Activated CD4-positive, alpha-beta T cell treated with anti-CD3 and anti-CD28 coated beads, Interleukin-2, amount 10 ng/mL, durations not matched to agents 24 days and 14 days (primary cell): ENCODE results near the gene ETV3. TPM values are rescaled to one million over a fixed set of nuclear protein-coding genes. Genes with fewer than 3 reads are reported as not detected.

Experiments
- DNase-seq: peaks from one replicate; pipeline ENCODE4 v3.0.0; 2022
- H3K27ac Mint-ChIP-seq: one replicate; pipeline ENCODE4 v1.8.0; 2022; ENCODE audit warnings: mild to moderate bottlenecking, mixed read lengths
- H3K27me3 Mint-ChIP-seq: one replicate; pipeline ENCODE4 v1.8.0; 2022; ENCODE audit warnings: mixed read lengths
- H3K36me3 Mint-ChIP-seq: one replicate; pipeline ENCODE4 v1.8.0; 2022; ENCODE audit warnings: low read depth, mild to moderate bottlenecking, mixed read lengths
- H3K4me1 Mint-ChIP-seq: one replicate; pipeline ENCODE4 v1.8.0; 2021; ENCODE audit warnings: mixed read lengths
- H3K4me3 Mint-ChIP-seq: one replicate; pipeline ENCODE4 v1.8.0; 2022; ENCODE audit warnings: mild to moderate bottlenecking, moderate library complexity, mixed read lengths
- H3K9me3 Mint-ChIP-seq: one replicate; pipeline ENCODE4 v1.8.0; 2021; ENCODE audit warnings: mixed read lengths
- intact Hi-C: fragments of 100-400 bp; cut with micrococcal nuclease; formaldehyde crosslinking; loops from one replicate; pipeline ENCODE4 v1.15.1; 2023
- total RNA-seq: library from RNA; stranded (reverse); gene quantifications from 2 replicates; pipeline ENCODE4 v1.2.3, GENCODE V29; 2022

Gene ETV3
- total RNA-seq, 1 donor from 2014 or later, result 40.4 TPM

- intact Hi-C loops, result no loop called here
- Mint-ChIP-seq H3K9me3 (no peaks in the 10 kb centered on the region), H3K27me3 (peaks cover 2% of the 10 kb centered on the region), H3K27ac (no peak overlapping the region), H3K4me3 (no peak overlapping the region), H3K4me1 (peaks cover 12% of the 10 kb centered on the region), H3K36me3 (peaks cover 15% of the 10 kb centered on the region)
- no peak for DNase-seq
Measured at GRCh38 chr1:157119448-157119847, 18.7 kb downstream of the ETV3 start.

DNA sequence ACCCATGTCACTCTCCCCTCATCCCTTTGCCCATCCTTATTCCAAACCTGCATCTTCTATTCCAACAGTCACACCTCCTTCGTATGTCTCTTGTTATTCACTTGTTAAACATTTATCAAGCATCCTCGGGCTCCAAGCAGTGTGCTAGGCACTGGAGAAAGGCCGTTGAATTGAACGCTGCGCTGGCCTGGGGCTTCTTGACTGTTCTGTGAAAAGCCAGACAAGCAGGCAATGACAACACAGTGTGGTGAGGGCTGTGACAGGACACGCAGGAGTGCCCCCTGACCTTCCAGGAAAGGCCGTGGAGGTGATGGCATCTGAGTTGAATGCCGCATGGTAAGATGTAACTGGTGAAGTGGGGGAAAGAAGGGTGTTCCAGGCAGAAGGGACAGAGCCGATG lies 19.2 kb downstream of the ETV3 start:
- intact Hi-C loops, result no loop called here
- H3K4me1 Mint-ChIP-seq, result peaks cover 12% of the 10 kb centered on the region
- no peak overlapping the region for H3K4me3 Mint-ChIP-seq
- no peak overlapping the region for H3K27ac Mint-ChIP-seq
- DNase-seq, result no peak
- H3K27me3 Mint-ChIP-seq, result peaks cover 2% of the 10 kb centered on the region
- peaks cover 11% of the 10 kb centered on the region for H3K36me3 Mint-ChIP-seq
- H3K9me3 Mint-ChIP-seq, result no peaks in the 10 kb centered on the region

DNA sequence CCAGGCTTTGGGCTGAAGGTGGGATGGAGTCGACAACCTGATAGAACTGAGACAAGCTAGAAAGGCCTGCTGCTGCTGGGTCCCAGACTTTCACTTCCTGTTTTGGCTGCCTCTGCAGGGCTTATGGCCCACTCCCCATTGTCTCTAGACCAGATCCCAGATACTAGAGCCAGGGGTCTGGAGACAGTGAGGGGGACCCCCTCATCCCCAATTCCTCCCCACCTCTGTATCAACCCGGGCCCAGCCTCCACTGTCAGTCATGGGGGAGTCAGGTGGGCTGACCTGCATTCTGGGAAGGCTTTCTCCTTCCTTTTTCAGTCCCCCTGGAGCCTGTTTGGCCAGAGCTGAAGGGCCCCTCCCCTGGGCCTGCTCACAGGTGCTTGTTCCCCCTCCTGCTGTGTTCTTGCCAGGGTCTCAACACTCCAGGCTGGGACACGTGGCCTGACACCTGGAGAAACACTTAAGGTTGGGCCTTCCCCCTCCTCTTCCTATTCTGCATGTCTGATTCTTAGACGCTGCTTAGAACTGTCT lies 20.6 kb downstream of the ETV3 start:
- DNase-seq, result no peak
- H3K36me3 Mint-ChIP-seq, result no peaks in the 10 kb centered on the region
- peaks cover 12% of the 10 kb centered on the region for H3K4me1 Mint-ChIP-seq
- no peak overlapping the region for H3K27ac Mint-ChIP-seq
- H3K4me3 Mint-ChIP-seq, result no peak overlapping the region
- intact Hi-C loops, result no loop called here
- no peaks in the 10 kb centered on the region for H3K9me3 Mint-ChIP-seq
- H3K27me3 Mint-ChIP-seq, result peaks cover 6% of the 10 kb centered on the region

DNA sequence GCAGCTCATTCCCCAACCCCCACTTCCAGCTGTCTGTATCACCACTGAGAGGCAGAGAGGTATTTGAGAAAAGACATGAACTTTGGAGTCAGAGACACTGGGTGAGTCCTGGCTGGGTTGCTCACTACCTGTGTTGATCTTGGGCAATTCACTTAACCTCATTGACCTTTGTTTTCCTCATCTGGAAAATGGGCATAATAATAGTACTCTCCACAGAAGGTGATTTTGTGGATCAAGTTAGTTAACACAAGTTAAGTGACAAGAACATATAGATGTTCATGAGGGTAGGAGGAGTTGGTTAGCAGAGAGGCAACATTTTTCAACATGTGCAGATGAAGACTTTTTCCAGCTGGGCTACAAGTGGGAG lies 21.5 kb downstream of the ETV3 start:
- Mint-ChIP-seq H3K4me1 (peaks cover 13% of the 10 kb centered on the region), H3K27me3 (peaks cover 11% of the 10 kb centered on the region), H3K27ac (no peak overlapping the region), H3K4me3 (no peak overlapping the region), H3K9me3 (no peaks in the 10 kb centered on the region), H3K36me3 (no peaks in the 10 kb centered on the region)
- no peak for DNase-seq
- intact Hi-C loops, result no loop called here

- no peaks in the 10 kb centered on the region for H3K9me3 Mint-ChIP-seq
- no peak overlapping the region for H3K4me3 Mint-ChIP-seq
- no peak for DNase-seq
- H3K27ac Mint-ChIP-seq, result no peak overlapping the region
- intact Hi-C loops, result no loop called here
- H3K27me3 Mint-ChIP-seq, result peaks cover 14% of the 10 kb centered on the region
- H3K36me3 Mint-ChIP-seq, result no peaks in the 10 kb centered on the region
- H3K4me1 Mint-ChIP-seq, result peaks cover 13% of the 10 kb centered on the region
Measured at GRCh38 chr1:157115851-157116736, 22.1 kb downstream of the ETV3 start.

- H3K36me3 Mint-ChIP-seq, result no peaks in the 10 kb centered on the region
- no peaks in the 10 kb centered on the region for H3K9me3 Mint-ChIP-seq
- intact Hi-C loops, result no loop called here
- peaks cover 13% of the 10 kb centered on the region for H3K4me1 Mint-ChIP-seq
- H3K27me3 Mint-ChIP-seq, result peaks cover 17% of the 10 kb centered on the region
- DNase-seq, result no peak
- H3K4me3 Mint-ChIP-seq, result no peak overlapping the region
- no peak overlapping the region for H3K27ac Mint-ChIP-seq
Measured at GRCh38 chr1:157115429-157115838, 22.8 kb downstream of the ETV3 start.

- no peaks in the 10 kb centered on the region for H3K9me3 Mint-ChIP-seq
- no peaks in the 10 kb centered on the region for H3K36me3 Mint-ChIP-seq
- H3K27ac Mint-ChIP-seq, result no peak overlapping the region
- no peak for DNase-seq
- H3K4me1 Mint-ChIP-seq, result peaks cover 13% of the 10 kb centered on the region
- intact Hi-C loops, result no loop called here
- peaks cover 20% of the 10 kb centered on the region for H3K27me3 Mint-ChIP-seq
- no peak overlapping the region for H3K4me3 Mint-ChIP-seq
Measured at GRCh38 chr1:157114183-157115121, 23.7 kb downstream of the ETV3 start.

GRCh38 chr1:157113631-157114030 lies 24.6 kb downstream of the ETV3 start:
- H3K27ac Mint-ChIP-seq, result no peak overlapping the region
- no peak for DNase-seq
- no peaks in the 10 kb centered on the region for H3K9me3 Mint-ChIP-seq
- H3K36me3 Mint-ChIP-seq, result no peaks in the 10 kb centered on the region
- intact Hi-C loops, result no loop called here
- H3K27me3 Mint-ChIP-seq, result peaks cover 24% of the 10 kb centered on the region
- H3K4me3 Mint-ChIP-seq, result no peak overlapping the region
- H3K4me1 Mint-ChIP-seq, result peaks cover 13% of the 10 kb centered on the region

DNA sequence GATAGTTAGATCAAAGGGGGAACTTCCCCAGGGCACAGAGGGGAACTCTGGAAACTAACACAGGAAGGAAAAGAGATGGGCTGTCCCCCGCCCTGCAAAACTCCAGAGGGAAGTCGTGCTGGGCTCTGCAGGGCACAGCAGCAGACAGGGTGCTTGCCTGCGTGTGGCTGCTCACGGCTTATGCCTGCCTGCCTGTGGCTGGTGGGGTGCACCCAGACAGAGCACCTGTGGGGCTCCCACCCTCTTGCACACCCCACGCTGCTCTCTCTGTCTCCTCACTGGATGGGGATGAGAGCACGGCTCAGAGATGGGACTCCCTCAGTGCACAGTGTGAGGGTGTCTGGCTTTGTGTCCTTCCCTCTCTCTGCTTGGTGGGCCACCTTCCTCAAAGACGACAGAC lies 25.1 kb downstream of the ETV3 start:
- Mint-ChIP-seq H3K27me3 (peaks cover 29% of the 10 kb centered on the region), H3K4me3 (no peak overlapping the region), H3K36me3 (no peaks in the 10 kb centered on the region), H3K9me3 (no peaks in the 10 kb centered on the region), H3K27ac (no peak overlapping the region), H3K4me1 (peaks cover 13% of the 10 kb centered on the region)
- DNase-seq, result no peak
- intact Hi-C loops, result no loop called here

GRCh38 chr1:157112186-157112867 lies 25.9 kb downstream of the ETV3 start:
- Mint-ChIP-seq H3K36me3 (no peaks in the 10 kb centered on the region), H3K9me3 (no peaks in the 10 kb centered on the region), H3K4me1 (peaks cover 8% of the 10 kb centered on the region), H3K27ac (no peak overlapping the region), H3K4me3 (no peak overlapping the region), H3K27me3 (peaks cover 34% of the 10 kb centered on the region)
- no peak for DNase-seq
- intact Hi-C loops, result no loop called here

GRCh38 chr1:157111396-157112165 lies 26.6 kb downstream of the ETV3 start:
- Mint-ChIP-seq H3K27me3 (peaks cover 38% of the 10 kb centered on the region), H3K36me3 (no peaks in the 10 kb centered on the region), H3K4me3 (no peak overlapping the region), H3K4me1 (peaks cover 6% of the 10 kb centered on the region), H3K27ac (no peak overlapping the region), H3K9me3 (no peaks in the 10 kb centered on the region)
- intact Hi-C loops, result no loop called here
- DNase-seq, result no peak

DNA sequence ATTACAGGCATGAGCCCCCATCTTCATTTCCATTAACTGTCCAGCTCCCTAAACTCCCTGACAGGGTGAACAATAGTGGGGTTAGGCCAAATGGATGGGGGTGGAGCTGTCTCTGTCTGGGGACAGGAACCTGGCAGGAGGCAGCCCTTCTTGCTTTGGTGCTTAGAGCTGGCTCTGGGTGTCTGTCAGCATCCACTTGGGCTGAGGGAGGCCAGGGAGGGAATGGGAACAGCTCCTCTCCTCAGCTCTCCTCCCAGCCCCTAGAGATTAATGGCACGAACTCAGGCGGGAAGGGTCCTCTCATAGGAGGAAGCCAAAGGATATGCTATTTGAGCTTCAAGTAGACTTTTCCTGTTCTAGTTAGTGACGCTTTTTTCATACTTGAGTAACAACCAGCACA lies 27.5 kb downstream of the ETV3 start:
- H3K27me3 Mint-ChIP-seq, result peaks cover 42% of the 10 kb centered on the region
- H3K27ac Mint-ChIP-seq, result no peak overlapping the region
- no peaks in the 10 kb centered on the region for H3K36me3 Mint-ChIP-seq
- peaks cover 15% of the 10 kb centered on the region for H3K4me1 Mint-ChIP-seq
- intact Hi-C loops, result no loop called here
- H3K4me3 Mint-ChIP-seq, result no peak overlapping the region
- no peaks in the 10 kb centered on the region for H3K9me3 Mint-ChIP-seq
- DNase-seq, result no peak

GRCh38 chr1:157110003-157110402 lies 28.2 kb downstream of the ETV3 start:
- DNase-seq, result no peak
- no peaks in the 10 kb centered on the region for H3K36me3 Mint-ChIP-seq
- no peak overlapping the region for H3K27ac Mint-ChIP-seq
- no peak overlapping the region for H3K4me3 Mint-ChIP-seq
- H3K4me1 Mint-ChIP-seq, result peaks cover 15% of the 10 kb centered on the region
- no peaks in the 10 kb centered on the region for H3K9me3 Mint-ChIP-seq
- H3K27me3 Mint-ChIP-seq, result peaks cover 43% of the 10 kb centered on the region
- intact Hi-C loops, result no loop called here
